ENCODE measurements around the gene ITGAX.

GRCh38 chr16:31397701-31398100 is 42.7 kb downstream of the ITGAX start:
- TF ChIP-seq, protein P1, sequence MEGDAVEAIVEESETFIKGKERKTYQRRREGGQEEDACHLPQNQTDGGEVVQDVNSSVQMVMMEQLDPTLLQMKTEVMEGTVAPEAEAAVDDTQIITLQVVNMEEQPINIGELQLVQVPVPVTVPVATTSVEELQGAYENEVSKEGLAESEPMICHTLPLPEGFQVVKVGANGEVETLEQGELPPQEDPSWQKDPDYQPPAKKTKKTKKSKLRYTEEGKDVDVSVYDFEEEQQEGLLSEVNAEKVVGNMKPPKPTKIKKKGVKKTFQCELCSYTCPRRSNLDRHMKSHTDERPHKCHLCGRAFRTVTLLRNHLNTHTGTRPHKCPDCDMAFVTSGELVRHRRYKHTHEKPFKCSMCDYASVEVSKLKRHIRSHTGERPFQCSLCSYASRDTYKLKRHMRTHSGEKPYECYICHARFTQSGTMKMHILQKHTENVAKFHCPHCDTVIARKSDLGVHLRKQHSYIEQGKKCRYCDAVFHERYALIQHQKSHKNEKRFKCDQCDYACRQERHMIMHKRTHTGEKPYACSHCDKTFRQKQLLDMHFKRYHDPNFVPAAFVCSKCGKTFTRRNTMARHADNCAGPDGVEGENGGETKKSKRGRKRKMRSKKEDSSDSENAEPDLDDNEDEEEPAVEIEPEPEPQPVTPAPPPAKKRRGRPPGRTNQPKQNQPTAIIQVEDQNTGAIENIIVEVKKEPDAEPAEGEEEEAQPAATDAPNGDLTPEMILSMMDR (IDR thresholded peaks at IDR 0.05; ENCODE audit: insufficient read depth, low read length, poor library complexity, severe bottlenecking), result no peak
- no peak for TF ChIP-seq EZH2phosphoT487 (conservative IDR thresholded peaks at IDR 0.05; ENCODE audit: low read length)
